Transverse colon (tissue), 4 donors: ENCODE measurements around the gene RHOT1. TPM values are rescaled to one million over a fixed set of nuclear protein-coding genes. Genes with fewer than 3 reads are reported as not detected.
A peak's percentile ranks its signal among the peaks of the same experiment; 100 is the strongest.
"Not testable (repeated sequence)": the region's sequence is repeated elsewhere in the genome, so short reads cannot be mapped to it uniquely, and the experiment has no call there.

ENCODE experiments used
- DNase-seq: peaks from one replicate; pipeline ENCODE4 v3.0.0-alpha.2; 2019
- H3K27ac ChIP-seq, 4 donors: fragments of 200-600 bp; sonication (generic); 2 replicates each; pipeline ENCODE4 v1.5.1; 2016 to 2018; ENCODE audit warnings: inconsistent platforms in 4 of 4
- H3K27me3 ChIP-seq: fragments of 200-600 bp; sonication (generic); 2 replicates; pipeline ENCODE4 v1.5.1; 2017; ENCODE audit warnings: inconsistent platforms
- H3K36me3 ChIP-seq, 4 donors: fragments of 200-600 bp; sonication (generic); 2 replicates each; pipeline ENCODE4 v1.5.1; 2017 to 2019; ENCODE audit warnings: inconsistent platforms in 4 of 4
- H3K4me1 ChIP-seq, 4 donors: fragments of 200-600 bp; sonication (generic); 2 replicates each; pipeline ENCODE4 v1.5.1; 2017 to 2020; ENCODE audit warnings: inconsistent platforms in 4 of 4
- H3K4me3 ChIP-seq, 4 donors: fragments of 200-600 bp; sonication (generic); 1 replicate in 1 of 4; 2 replicates in 3 of 4; pipeline versions ENCODE4 v1.5.1 to v1.6.1; 2017 to 2019; ENCODE audit warnings: inconsistent platforms in 4 of 4
- H3K9me3 ChIP-seq, 2 donors: fragments of 200-600 bp; sonication (generic); 2 replicates each; pipeline ENCODE4 v1.5.1; 2017 to 2019; ENCODE audit warnings: inconsistent platforms in 2 of 2
- EP300 ChIP-seq: sonication (generic); formaldehyde crosslinking; IDR thresholded peaks from one replicate; pipeline ENCODE4 v1.6.1; 2017; ENCODE audit warnings: antibody characterized with exemption, low read depth
- POLR2A ChIP-seq: fragments of 450-650 bp; IDR thresholded peaks from one replicate; pipeline ENCODE4 v1.6.1; 2016; ENCODE audit warnings: antibody characterized with exemption, mild to moderate bottlenecking, moderate library complexity
- POLR2AphosphoS5 ChIP-seq, 3 donors: sonication (generic); formaldehyde crosslinking; IDR thresholded peaks; one replicate each; pipeline ENCODE4 v1.6.1; 2016; ENCODE audit warnings: antibody characterized with exemption in 3 of 3
- WGBS, 2 donors: methylation state at CpG; one replicate each; pipeline ENCODE4 v1.1.5; 2018; ENCODE audit warnings: low coverage in 1 of 2; 5-methylcytosine and 5-hydroxymethylcytosine counted together
- in situ Hi-C, 4 donors: fragments of 200-750 bp; cut with MboI; loops; one replicate each; pipeline versions ENCODE4 v1.15.0 to v1.15.1; 2017; ENCODE audit warnings: low sequenced_read_pairs in 3 of 4, low pct_ligation_motif_present in 1 of 4, low pct_unique_long_range_greater_than_20kb in 1 of 4
- intact Hi-C: fragments of 100-400 bp; cut with DNase I; formaldehyde crosslinking; loops from one replicate; pipeline ENCODE4 v1.15.1; 2023; ENCODE audit warnings: low total_unique reads
- total RNA-seq, 4 donors: library from RNA; depleted of rRNA; stranded (reverse); fragments of >200 nt; gene quantifications; one replicate each; pipeline ENCODE4 v1.1.0, GENCODE V29; 2016
- TF ChIP-seq, protein P1 (sequence below), 5 experiments: fragments of 200-600 bp in 3 of 5; fragments of 450-650 bp in 2 of 5; sonication (generic) in 3 of 5; IDR thresholded peaks; 1 replicate in 2 of 5; 2 replicates in 3 of 5; pipeline ENCODE4 v1.5.1; 2016 to 2017; ENCODE audit warnings: antibody characterized with exemption in 5 of 5, inconsistent platforms in 3 of 5, mild to moderate bottlenecking in 2 of 5, moderate library complexity in 1 of 5

Gene RHOT1
- total RNA-seq, 4 donors from 2014 or later: 10.5 to 43.3 (median 30.8) TPM

DNA sequence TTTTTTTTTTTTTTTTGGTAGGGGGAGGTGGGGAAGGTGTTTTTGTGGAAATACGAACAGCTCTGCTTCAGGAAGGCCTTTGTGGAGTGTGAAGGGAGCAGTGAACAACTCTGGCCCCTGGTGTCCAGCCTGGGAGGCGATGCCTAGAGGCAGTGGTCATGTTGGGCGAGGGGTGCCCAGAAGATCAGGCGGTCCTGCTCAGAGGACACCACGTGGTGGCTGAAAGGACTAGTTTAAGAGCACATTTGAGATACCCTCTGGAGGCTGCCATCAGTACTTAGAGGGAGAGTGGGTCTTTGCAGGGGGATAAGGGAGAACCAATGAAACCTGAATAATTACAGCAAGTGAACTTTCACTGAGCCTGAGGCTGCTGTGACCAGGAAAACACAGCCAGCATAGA is 40.1 kb upstream of the RHOT1 start:
- 79 to 100% methylated on average over 1 to 5 of the region's 5 CpGs for WGBS, 2 donors
- Histone ChIP-seq H3K27me3 (no peaks in the 10 kb centered on the region), H3K4me3 (no peak overlapping the region), H3K4me1 (peaks cover 0 to 14% (median 7%) of the 10 kb centered on the region in 4 donors), H3K27ac (no peak overlapping the region), H3K9me3 (no peaks in the 10 kb centered on the region), H3K36me3 (no peaks in the 10 kb centered on the region)
- intact Hi-C loops: no loop called here
- in situ Hi-C loops: no loop called here
- no peak for TF ChIP-seq EP300
- TF ChIP-seq, protein P1, sequence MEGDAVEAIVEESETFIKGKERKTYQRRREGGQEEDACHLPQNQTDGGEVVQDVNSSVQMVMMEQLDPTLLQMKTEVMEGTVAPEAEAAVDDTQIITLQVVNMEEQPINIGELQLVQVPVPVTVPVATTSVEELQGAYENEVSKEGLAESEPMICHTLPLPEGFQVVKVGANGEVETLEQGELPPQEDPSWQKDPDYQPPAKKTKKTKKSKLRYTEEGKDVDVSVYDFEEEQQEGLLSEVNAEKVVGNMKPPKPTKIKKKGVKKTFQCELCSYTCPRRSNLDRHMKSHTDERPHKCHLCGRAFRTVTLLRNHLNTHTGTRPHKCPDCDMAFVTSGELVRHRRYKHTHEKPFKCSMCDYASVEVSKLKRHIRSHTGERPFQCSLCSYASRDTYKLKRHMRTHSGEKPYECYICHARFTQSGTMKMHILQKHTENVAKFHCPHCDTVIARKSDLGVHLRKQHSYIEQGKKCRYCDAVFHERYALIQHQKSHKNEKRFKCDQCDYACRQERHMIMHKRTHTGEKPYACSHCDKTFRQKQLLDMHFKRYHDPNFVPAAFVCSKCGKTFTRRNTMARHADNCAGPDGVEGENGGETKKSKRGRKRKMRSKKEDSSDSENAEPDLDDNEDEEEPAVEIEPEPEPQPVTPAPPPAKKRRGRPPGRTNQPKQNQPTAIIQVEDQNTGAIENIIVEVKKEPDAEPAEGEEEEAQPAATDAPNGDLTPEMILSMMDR (IDR thresholded peaks at IDR 0.05): no peak
- TF ChIP-seq POLR2AphosphoS5 (IDR thresholded peaks at IDR 0.05): no peak
- TF ChIP-seq POLR2A: no peak
- DNase-seq: no peak

DNA sequence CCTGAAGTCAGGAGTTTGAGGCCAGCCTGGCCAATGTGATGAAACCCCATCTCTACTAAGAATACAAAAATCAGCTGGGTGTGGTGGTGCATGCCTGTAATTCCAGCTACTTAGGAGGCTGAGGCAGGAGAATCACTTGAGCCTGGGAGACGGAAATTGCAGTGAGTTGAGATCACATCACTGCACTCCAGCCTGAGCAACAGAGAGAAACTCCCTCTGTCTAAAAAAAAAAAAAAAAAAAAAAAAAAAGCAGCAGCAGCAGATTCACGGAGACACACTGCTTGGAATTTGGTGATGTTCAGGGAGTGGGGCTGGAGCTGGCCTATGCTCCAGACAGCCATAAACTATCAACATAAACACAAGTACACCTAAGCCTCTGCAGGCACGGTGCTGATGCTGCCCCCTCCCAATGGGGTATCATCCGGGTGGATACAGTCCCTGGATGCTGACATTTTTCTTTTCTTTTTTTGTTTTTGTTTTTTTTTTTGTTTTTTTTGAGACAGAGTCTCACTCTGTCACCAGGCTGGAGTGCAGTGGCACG is 39.6 kb upstream of the RHOT1 start:
- Histone ChIP-seq H3K4me3 (no peak overlapping the region), H3K27ac (no peak overlapping the region), H3K27me3 (no peaks in the 10 kb centered on the region), H3K36me3 (no peaks in the 10 kb centered on the region), H3K9me3 (no peaks in the 10 kb centered on the region), H3K4me1 (peaks cover 0 to 17% (median 7%) of the 10 kb centered on the region in 4 donors)
- 62 to 75% methylated on average over 5 of the region's 5 CpGs for whole genome bisulfite sequencing, 2 donors
- TF ChIP-seq, protein P1 (IDR thresholded peaks at IDR 0.05): no peak
- intact Hi-C loops (no loop called here), in situ Hi-C loops (no loop called here)
- DNase-seq: no peak

DNA sequence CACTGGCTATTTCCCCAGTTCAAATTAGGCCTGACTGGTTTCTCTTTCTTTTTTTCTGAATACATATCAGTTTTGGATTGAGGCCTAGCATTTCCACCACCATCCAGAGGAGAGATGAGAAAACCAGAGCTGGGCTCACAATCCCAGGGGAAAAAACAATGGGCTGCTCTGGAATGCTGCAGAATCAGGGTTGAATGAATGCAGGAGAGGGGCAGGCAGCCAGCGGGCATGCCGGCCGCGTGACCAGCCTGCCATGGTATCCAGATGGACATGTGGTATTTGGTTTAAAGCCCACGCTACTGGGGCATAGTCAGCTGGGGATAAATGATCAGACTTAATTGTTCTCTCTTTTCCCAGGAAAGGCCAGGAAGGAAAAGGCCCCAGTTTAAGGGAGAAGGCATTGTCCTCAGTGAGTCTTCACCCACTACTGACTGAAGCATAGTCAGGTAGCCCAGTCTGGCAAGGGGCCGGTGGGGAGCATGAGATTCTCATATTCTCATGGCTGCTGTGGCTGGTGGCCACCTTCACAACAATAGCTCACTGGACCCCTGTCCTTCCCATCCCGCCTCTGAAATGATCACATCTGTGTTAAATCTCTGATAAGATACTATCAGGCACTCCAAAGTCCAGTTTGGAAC is 38.7 kb upstream of the RHOT1 start:
- no peaks in the 10 kb centered on the region for H3K27me3 ChIP-seq
- no peaks in the 10 kb centered on the region for H3K36me3 ChIP-seq
- no peak overlapping the region for H3K4me3 ChIP-seq
- intact Hi-C loops (no loop called here), in situ Hi-C loops (no loop called here)
- no peak overlapping the region for H3K27ac ChIP-seq
- peaks cover 0 to 17% (median 7%) of the 10 kb centered on the region in 4 donors for H3K4me1 ChIP-seq
- H3K9me3 ChIP-seq: no peaks in the 10 kb centered on the region
- TF ChIP-seq, protein P1 (IDR thresholded peaks at IDR 0.05): no peak
- TF ChIP-seq POLR2AphosphoS5 (IDR thresholded peaks at IDR 0.05) (no peak), POLR2A (no peak), EP300 (no peak)
- DNase-seq: no peak
- WGBS, 2 donors: 67 to 84% methylated on average over 1 to 7 of the region's 7 CpGs

DNA sequence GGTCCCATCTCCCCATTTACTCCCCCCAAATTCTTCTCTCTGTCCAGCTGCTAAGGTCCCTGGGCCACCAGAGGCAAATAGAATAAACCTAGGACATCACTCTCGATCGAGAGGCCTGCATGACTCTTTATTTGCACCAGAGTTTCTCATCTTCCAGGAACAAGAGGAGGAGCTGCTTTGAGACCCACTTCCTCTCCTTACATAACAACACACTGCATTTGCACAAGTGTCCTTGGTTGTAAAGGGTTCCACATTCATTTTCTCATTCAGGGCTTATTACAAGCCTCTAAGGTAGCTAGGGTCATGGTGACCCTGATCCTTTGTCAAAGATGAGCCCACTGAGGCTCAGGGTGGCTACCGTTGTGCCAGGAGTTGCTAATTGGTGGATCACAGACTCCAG is 38.1 kb upstream of the RHOT1 start:
- TF ChIP-seq POLR2A: no peak
- in situ Hi-C loops: no loop called here
- Histone ChIP-seq H3K4me1 (peaks cover 0 to 17% (median 7%) of the 10 kb centered on the region in 4 donors), H3K36me3 (no peaks in the 10 kb centered on the region), H3K27me3 (no peaks in the 10 kb centered on the region), H3K9me3 (no peaks in the 10 kb centered on the region), H3K4me3 (no peak overlapping the region), H3K27ac (no peak overlapping the region)
- DNase-seq: no peak
- intact Hi-C loops: no loop called here
- WGBS, 2 donors: 72% methylated on average over 3 of the region's 3 CpGs; no CpG with 5 or more reads in 1 of the 2 donors

DNA sequence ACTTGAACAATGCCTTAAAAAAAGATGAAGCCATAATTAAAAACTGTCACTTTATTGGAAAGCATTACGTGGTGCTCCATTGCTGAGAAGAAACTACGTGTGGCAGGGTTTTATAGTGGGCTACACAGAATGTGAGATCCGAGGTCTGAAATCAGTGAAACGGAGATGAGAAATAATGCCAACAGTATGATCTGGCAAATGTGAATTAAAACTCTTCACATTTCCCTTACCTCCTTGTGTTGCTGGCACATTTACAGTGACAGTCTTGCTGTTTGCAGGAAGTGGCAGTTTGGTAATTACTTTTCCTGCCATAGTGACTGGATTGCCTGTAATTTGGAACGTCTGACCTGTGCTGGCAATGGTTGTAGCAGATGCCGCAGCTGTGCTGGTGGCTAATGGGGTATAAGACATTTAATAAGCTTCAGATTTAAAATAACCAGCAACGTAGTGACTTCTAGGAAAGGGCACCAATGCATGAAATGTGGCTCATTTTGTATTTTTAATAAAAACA is 35.8 kb upstream of the RHOT1 start:
- intact Hi-C loops, H3K4me3 ChIP-seq, in situ Hi-C loops, H3K9me3 ChIP-seq, H3K36me3 ChIP-seq, DNase-seq, H3K27me3 ChIP-seq: not testable (repeated sequence)
- 34% methylated on average over 4 to 7 of the region's 7 CpGs for WGBS, 2 donors
- Histone ChIP-seq H3K27ac (peak overlapping the region in 2 of 4 donors; percentile 9 to 21), H3K4me1 (peaks cover 0 to 16% (median 5%) of the 10 kb centered on the region in 4 donors)

DNA sequence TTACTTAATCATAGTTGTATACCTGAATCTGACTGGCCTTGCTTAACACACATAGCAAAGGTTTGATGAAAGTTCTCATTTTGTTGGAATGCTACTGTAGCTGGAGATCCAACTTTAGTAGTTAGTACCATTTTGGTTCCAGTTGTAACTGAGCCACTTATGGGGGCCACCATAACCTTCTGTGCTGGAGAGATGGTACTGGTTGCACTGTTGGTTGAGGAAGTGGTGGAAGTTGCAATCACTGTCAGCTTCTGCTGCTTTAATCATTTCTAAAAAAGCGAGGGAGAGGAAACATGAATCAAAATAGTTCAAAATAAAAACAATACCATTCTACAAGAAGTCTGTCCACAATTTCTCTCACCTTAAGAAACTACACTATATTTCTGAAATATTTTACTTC is 35.1 kb upstream of the RHOT1 start:
- intact Hi-C loops, H3K4me3 ChIP-seq, H3K9me3 ChIP-seq, H3K36me3 ChIP-seq, in situ Hi-C loops, H3K27me3 ChIP-seq, DNase-seq: not testable (repeated sequence)
- peak overlapping the region in 1 of 4 donors; percentile 21 for H3K27ac ChIP-seq
- peaks cover 0 to 17% (median 4%) of the 10 kb centered on the region in 4 donors for H3K4me1 ChIP-seq
- 38 to 71% methylated on average over 1 of the region's 1 CpG for WGBS, 2 donors
